ENCODE data around the gene PJA1. TPM values are rescaled to one million over a fixed set of nuclear protein-coding genes. Genes with fewer than 3 reads are reported as not detected.

Gene PJA1
- total and polyA plus RNA-seq, 8 donors: 20.7 to 111 (median 92.0) TPM

DNA sequence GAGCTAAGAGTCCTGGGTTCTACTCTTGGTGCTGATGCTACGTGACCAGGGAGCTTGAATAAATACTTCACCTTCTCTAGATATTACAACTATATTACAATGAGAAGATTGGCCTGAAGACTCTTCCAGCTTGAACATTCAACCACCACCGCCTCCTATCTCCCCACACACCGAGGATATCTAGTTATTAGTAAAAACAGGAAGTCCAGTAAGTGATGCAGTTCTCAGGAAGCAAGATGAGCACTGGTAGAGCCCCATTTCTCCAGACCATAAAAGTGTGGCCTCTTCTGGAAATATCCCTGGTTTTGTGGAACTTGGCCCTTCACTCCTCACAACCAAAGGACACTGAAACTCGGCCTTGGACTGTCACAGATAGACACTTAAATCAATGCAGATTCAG is 18.5 kb downstream of the PJA1 start:
- no peaks in the 10 kb centered on the region for H3K4me1 ChIP-seq
- no peaks in the 10 kb centered on the region for H3K9me3 ChIP-seq
- intact Hi-C loops (cut with DNase I): no loop called here
- ATAC-seq (no peak), DNase-seq (no peak)
- H3K27me3 ChIP-seq: no peaks in the 10 kb centered on the region
- no peak overlapping the region for H3K4me3 ChIP-seq
- no peaks in the 10 kb centered on the region for H3K36me3 ChIP-seq
- no peak overlapping the region for H3K27ac ChIP-seq
- TF ChIP-seq CTCF (IDR thresholded peaks at IDR 0.05): no peak

- ATAC-seq: no peak
Observed at GRCh38 chrX:69145714-69146113, 19.5 kb downstream of the PJA1 start.

DNA sequence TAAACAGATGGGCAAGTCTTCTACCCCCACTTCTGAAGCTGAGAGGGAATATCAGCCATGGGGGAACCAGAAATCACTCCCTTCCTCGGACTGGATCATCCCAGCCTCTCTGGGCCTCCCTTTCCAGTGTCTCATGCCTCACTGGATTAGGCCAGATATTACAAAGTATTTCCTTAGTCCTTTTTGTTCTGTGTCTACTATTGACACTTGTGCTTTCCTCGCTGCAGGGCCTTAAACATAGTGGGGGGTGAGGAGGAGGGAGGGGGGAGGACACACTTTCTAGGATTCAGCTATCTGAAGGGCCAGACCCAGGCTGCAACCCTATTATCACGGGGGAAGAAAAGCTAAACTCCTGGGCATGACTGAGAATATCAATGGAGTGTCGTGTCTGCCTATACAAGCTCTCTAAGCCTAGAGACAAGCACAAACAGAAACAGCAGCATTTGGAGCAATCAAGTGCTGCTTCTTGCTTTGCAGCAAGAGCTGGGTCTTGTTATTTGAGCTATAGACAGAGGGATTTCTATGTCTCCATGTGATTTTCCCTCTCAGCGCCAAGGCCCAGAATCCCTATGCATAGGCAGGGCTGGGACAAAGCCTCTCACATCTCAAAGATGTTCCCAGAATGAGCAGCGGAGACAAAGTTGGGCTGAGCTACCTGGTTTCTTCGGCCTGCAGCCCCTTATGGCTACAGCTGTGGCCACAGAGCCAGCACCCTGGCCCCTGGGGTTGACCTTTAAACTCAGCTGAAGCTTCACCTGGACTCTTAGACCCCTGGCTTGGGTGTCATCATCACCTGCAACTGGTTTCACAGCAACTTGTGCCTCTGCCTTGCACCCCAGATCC is 20.2 kb downstream of the PJA1 start:
- DNase-seq: peak in 1 of 4 donors; percentile 9
- no peak for TF ChIP-seq CTCF (IDR thresholded peaks at IDR 0.05)
- no peaks in the 10 kb centered on the region for H3K9me3 ChIP-seq
- intact Hi-C loops (cut with DNase I): no loop called here
- no peaks in the 10 kb centered on the region for H3K36me3 ChIP-seq
- no peak overlapping the region for H3K4me3 ChIP-seq
- ATAC-seq: no peak
- no peaks in the 10 kb centered on the region for H3K4me1 ChIP-seq
- H3K27ac ChIP-seq: no peak overlapping the region
- no peaks in the 10 kb centered on the region for H3K27me3 ChIP-seq

More at GRCh38 chrX:69145714-69146113, 19.5 kb downstream of the PJA1 start:
- intact Hi-C loops (cut with DNase I): no loop called here
- Histone ChIP-seq H3K27me3 (no peaks in the 10 kb centered on the region), H3K4me1 (no peaks in the 10 kb centered on the region), H3K36me3 (no peaks in the 10 kb centered on the region), H3K27ac (no peak overlapping the region), H3K9me3 (no peaks in the 10 kb centered on the region), H3K4me3 (no peak overlapping the region)
- TF ChIP-seq CTCF (IDR thresholded peaks at IDR 0.05): no peak
- no peak for DNase-seq

DNA sequence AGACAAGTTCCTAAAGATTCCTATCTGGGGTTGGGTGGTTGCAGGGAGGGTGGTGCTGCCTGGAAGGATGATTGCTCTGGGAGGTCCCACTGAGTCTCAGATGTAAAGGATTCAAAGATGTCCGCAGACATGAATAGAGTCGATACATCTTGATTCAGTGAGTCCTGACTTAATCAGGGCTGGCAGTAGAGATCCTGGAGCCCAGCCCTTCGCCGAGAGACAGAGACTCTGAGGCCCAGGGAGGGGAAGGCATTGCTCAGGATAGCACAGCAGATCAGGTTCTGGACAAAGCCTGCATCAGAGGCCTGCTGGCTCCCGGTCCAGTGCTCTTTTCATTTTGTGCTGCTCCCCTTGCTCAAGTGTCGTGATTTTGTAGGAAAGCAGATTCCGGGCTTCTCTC is 21.7 kb downstream of the PJA1 start:
- Histone ChIP-seq H3K4me1 (no peaks in the 10 kb centered on the region), H3K36me3 (no peaks in the 10 kb centered on the region), H3K27ac (no peak overlapping the region), H3K9me3 (no peaks in the 10 kb centered on the region), H3K4me3 (no peak overlapping the region), H3K27me3 (no peaks in the 10 kb centered on the region)
- intact Hi-C loops (cut with DNase I): no loop called here
- ATAC-seq (no peak), DNase-seq (peak in 1 of 4 donors; percentile 19)
- TF ChIP-seq CTCF (IDR thresholded peaks at IDR 0.05): no peak

GRCh38 chrX:69142788-69143469 is 22.3 kb downstream of the PJA1 start:
- intact Hi-C loops (cut with DNase I): no loop called here
- H3K4me3 ChIP-seq: no peak overlapping the region
- no peaks in the 10 kb centered on the region for H3K9me3 ChIP-seq
- DNase-seq (peak in 1 of 4 donors; percentile 26), ATAC-seq (no peak)
- H3K4me1 ChIP-seq: no peaks in the 10 kb centered on the region
- no peak for TF ChIP-seq CTCF (IDR thresholded peaks at IDR 0.05)
- no peaks in the 10 kb centered on the region for H3K27me3 ChIP-seq
- no peak overlapping the region for H3K27ac ChIP-seq
- H3K36me3 ChIP-seq: no peaks in the 10 kb centered on the region

All from left lung (tissue), 10 donors.